Activated CD8-positive, alpha-beta T cell treated with anti-CD3 and anti-CD28 coated beads for 36 hours (primary cell): ENCODE data around the gene SLFNL1. TPM values are rescaled to one million over a fixed set of nuclear protein-coding genes. Genes with fewer than 3 reads are reported as not detected.

Experiments used
- ATAC-seq: fragments of 200-7000 bp; cut with Tn5 transposase; one replicate; pipeline ENCODE4 v1.10.0; 2021; ENCODE audit warnings: mild to moderate bottlenecking, moderate library complexity
- CTCF ChIA-PET: fragments of 350-600 bp; sonication (Branson Sonifier 250); formaldehyde crosslinking; loops from one replicate; lab custom pipeline; 2021; ENCODE audit warnings: antibody characterized with exemption; lab: Charles Lee
- POLR2A ChIA-PET: fragments of 350-600 bp; sonication (Branson Sonifier 250); formaldehyde crosslinking; loops from one replicate; lab custom pipeline; 2021; ENCODE audit warnings: antibody characterized with exemption; lab: Charles Lee
- DNase-seq: peaks from one replicate; pipeline ENCODE4 v3.0.0-alpha.2; 2020
- H3K27ac Mint-ChIP-seq: one replicate; pipeline ENCODE4 v1.8.0; 2021; ENCODE audit warnings: mild to moderate bottlenecking, mixed read lengths
- H3K27me3 Mint-ChIP-seq: one replicate; pipeline ENCODE4 v1.8.0; 2021; ENCODE audit warnings: mixed read lengths
- H3K36me3 Mint-ChIP-seq: one replicate; pipeline ENCODE4 v1.8.0; 2021; ENCODE audit warnings: low read depth, mixed read lengths
- H3K4me1 Mint-ChIP-seq: one replicate; pipeline ENCODE4 v1.8.0; 2021; ENCODE audit warnings: low read depth, mixed read lengths
- H3K4me3 Mint-ChIP-seq: one replicate; pipeline ENCODE4 v1.8.0; 2021; ENCODE audit warnings: mild to moderate bottlenecking, moderate library complexity, mixed read lengths
- H3K9me3 Mint-ChIP-seq: one replicate; pipeline ENCODE4 v1.8.0; 2021; ENCODE audit warnings: mixed read lengths
- CTCF ChIP-seq: fragments of 200-600 bp; IDR thresholded peaks from one replicate; pipeline ENCODE4 v1.8.0; 2022; ENCODE audit warnings: antibody characterized with exemption, mild to moderate bottlenecking
- intact Hi-C: fragments of 100-400 bp; cut with micrococcal nuclease; formaldehyde crosslinking; loops from one replicate; pipeline ENCODE4 v1.10.0; 2022
- total RNA-seq, 2 experiments: library from RNA; stranded (reverse); gene quantifications; one replicate each; pipeline ENCODE4 v1.2.3, GENCODE V29; 2021

SLFNL1 gene
- total RNA-seq, 2 experiments from 2014 or later = 0.22 to 0.25 TPM

GRCh38 chr1:41037116-41037903 lies 15.8 kb upstream of the SLFNL1 start:
- intact Hi-C loops = no loop called here
- no peak overlapping the region for H3K4me3 Mint-ChIP-seq
- no peak overlapping the region for H3K27ac Mint-ChIP-seq
- no peak for TF ChIP-seq CTCF
- POLR2A ChIA-PET = interaction anchor here (0.9 kb wide), 1 partner anchor 12 kb away, joined by 4 read pairs; no protein-coding TSS in a partner anchor
- ATAC-seq (no peak), DNase-seq (no peak)
- H3K36me3 Mint-ChIP-seq = peaks cover 22% of the 10 kb centered on the region
- CTCF ChIA-PET = interaction anchor here (1.1 to 1.2 kb wide), 2 partner anchors 85 to 245 kb away, joined by 3 read pairs; no protein-coding TSS in a partner anchor
- H3K4me1 Mint-ChIP-seq = no peaks in the 10 kb centered on the region
- no peaks in the 10 kb centered on the region for H3K9me3 Mint-ChIP-seq
- H3K27me3 Mint-ChIP-seq = no peaks in the 10 kb centered on the region

GRCh38 chr1:41033272-41033671 lies 11.7 kb upstream of the SLFNL1 start:
- no peaks in the 10 kb centered on the region for H3K4me1 Mint-ChIP-seq
- no peaks in the 10 kb centered on the region for H3K9me3 Mint-ChIP-seq
- DNase-seq (no peak), ATAC-seq (no peak)
- intact Hi-C loops = no loop called here
- no peak for TF ChIP-seq CTCF
- peaks cover 37% of the 10 kb centered on the region for H3K36me3 Mint-ChIP-seq
- H3K27me3 Mint-ChIP-seq = no peaks in the 10 kb centered on the region
- no peak overlapping the region for H3K4me3 Mint-ChIP-seq
- ChIA-PET CTCF (no interaction called here), POLR2A (interaction anchor here (0.6 kb wide), 1 partner anchor 10 kb away, joined by 3 read pairs; no protein-coding TSS in a partner anchor)
- H3K27ac Mint-ChIP-seq = no peak overlapping the region

GRCh38 chr1:41032147-41032546 lies 10.6 kb upstream of the SLFNL1 start:
- no peaks in the 10 kb centered on the region for H3K27me3 Mint-ChIP-seq
- H3K4me1 Mint-ChIP-seq = no peaks in the 10 kb centered on the region
- intact Hi-C loops = no loop called here
- H3K9me3 Mint-ChIP-seq = no peaks in the 10 kb centered on the region
- H3K36me3 Mint-ChIP-seq = peaks cover 44% of the 10 kb centered on the region
- ATAC-seq (no peak), DNase-seq (no peak)
- no peak for TF ChIP-seq CTCF
- no peak overlapping the region for H3K27ac Mint-ChIP-seq
- ChIA-PET CTCF (no interaction called here), POLR2A (no interaction called here)
- H3K4me3 Mint-ChIP-seq = no peak overlapping the region

- no peak for DNase-seq
- Mint-ChIP-seq H3K27ac (no peak overlapping the region), H3K27me3 (no peaks in the 10 kb centered on the region), H3K9me3 (no peaks in the 10 kb centered on the region), H3K4me1 (peaks cover 4% of the 10 kb centered on the region), H3K4me3 (no peak overlapping the region), H3K36me3 (peaks cover 47% of the 10 kb centered on the region)
- intact Hi-C loops = no loop called here
- ATAC-seq = no peak
- ChIA-PET CTCF (no interaction called here), POLR2A (interaction anchor here (1.0 kb wide), 1 partner anchor 27 kb away, joined by 3 read pairs; no protein-coding TSS in a partner anchor)
- TF ChIP-seq CTCF = no peak
Measured at GRCh38 chr1:41030872-41031616, 9.5 kb upstream of the SLFNL1 start.
